Measurements from ENCODE around the gene HRK. TPM values are rescaled to one million over a fixed set of nuclear protein-coding genes. Genes with fewer than 3 reads are reported as not detected.
A peak's percentile ranks its signal among the peaks of the same experiment; 100 is the strongest.

The HRK gene
- total and polyA plus RNA-seq, 2 of the 13 experiments (the other 11 are each of a cell fraction or from before 2014, with no cell fraction given) = 0.02 TPM; not detected in 1

- TF ChIP-seq KIAA2018 (CRISPR knock-in tag; IDR thresholded peaks at IDR 0.05; ENCODE audit: borderline replicate concordance) (no peak), ZNF615 (CRISPR knock-in tag; IDR thresholded peaks at IDR 0.05; ENCODE audit: borderline replicate concordance) (no peak), FOXA3 (CRISPR knock-in tag; IDR thresholded peaks at IDR 0.05) (peak; percentile 62), RAD51 (IDR thresholded peaks at IDR 0.05; ENCODE audit: borderline replicate concordance) (no peak), ZSCAN9 (CRISPR knock-in tag; IDR thresholded peaks at IDR 0.05; ENCODE audit: borderline replicate concordance) (0 out of 2 replicates have a peak, but pooled peaks have one; percentile 31), CEBPG (CRISPR knock-in tag; IDR thresholded peaks at IDR 0.05) (peak; percentile 30; the same call in 1 of the 2 replicates), ZNF232 (CRISPR knock-in tag; IDR thresholded peaks at IDR 0.05; ENCODE audit: borderline replicate concordance) (no peak), NFYC (CRISPR knock-in tag; IDR thresholded peaks at IDR 0.05) (peak; percentile 10; the same call in 1 of the 2 replicates), KAT8 (CRISPR knock-in tag; IDR thresholded peaks at IDR 0.05) (peak; percentile 51; the same call in 1 of the 2 replicates), CENPBD1 (CRISPR knock-in tag; IDR thresholded peaks at IDR 0.05; ENCODE audit: borderline replicate concordance, low read depth) (no peak), ZNF691 (CRISPR knock-in tag; IDR thresholded peaks at IDR 0.05; ENCODE audit: borderline replicate concordance, low read depth) (peak; percentile 40; the same call in 1 of the 2 replicates), YEATS4 (CRISPR knock-in tag; IDR thresholded peaks at IDR 0.05; ENCODE audit: borderline replicate concordance) (no peak), HINFP (CRISPR knock-in tag; IDR thresholded peaks at IDR 0.05; ENCODE audit: low read depth) (no peak), SAFB2 (CRISPR knock-in tag; IDR thresholded peaks at IDR 0.05; ENCODE audit: borderline replicate concordance, low read depth) (no peak; the same call in 1 of the 2 replicates), YY1 (IDR thresholded peaks at IDR 0.05; ENCODE audit: insufficient read depth, insufficient replicate concordance, low read depth, low read length) (peak; percentile 23), DR1 (CRISPR knock-in tag; IDR thresholded peaks at IDR 0.05) (no peak), DPF2 (CRISPR knock-in tag; IDR thresholded peaks at IDR 0.05; ENCODE audit: borderline replicate concordance, low read depth) (peak; percentile 63; the same call in 1 of the 2 replicates)
These were observed 35.5 kb upstream of the HRK start (continued) for GRCh38 chr12:116916714-116917114.
